GM10248 (cell line): Measurements from ENCODE around the gene ENOX1.

ENCODE experiments used
- CTCF ChIA-PET: fragments of 300-600 bp; sonication (Branson Sonifier 250); formaldehyde crosslinking; extraction: SDS; loops from one replicate; lab custom pipeline; 2021; ENCODE audit warnings: antibody characterized with exemption; lab: Yijun Ruan, JAX
- POLR2A ChIA-PET: fragments of 350-650 bp; sonication (Branson Sonifier 250); formaldehyde crosslinking; extraction: SDS; loops from one replicate; lab custom pipeline; 2020; ENCODE audit warnings: antibody characterized with exemption; lab: Yijun Ruan, JAX
- DNase-seq: peaks from one replicate; pipeline ENCODE4 v3.0.0; 2012; ENCODE audit errors: extremely low spot score
- TF ChIP-seq, protein P1 (sequence below): IDR thresholded peaks from 2 replicates; pipeline ENCODE4 v1.5.1; 2012; ENCODE audit warnings: mild to moderate bottlenecking, low read depth; ENCODE audit errors: extremely low read depth, missing control alignments, control extremely low read depth

Gene ENOX1

DNA sequence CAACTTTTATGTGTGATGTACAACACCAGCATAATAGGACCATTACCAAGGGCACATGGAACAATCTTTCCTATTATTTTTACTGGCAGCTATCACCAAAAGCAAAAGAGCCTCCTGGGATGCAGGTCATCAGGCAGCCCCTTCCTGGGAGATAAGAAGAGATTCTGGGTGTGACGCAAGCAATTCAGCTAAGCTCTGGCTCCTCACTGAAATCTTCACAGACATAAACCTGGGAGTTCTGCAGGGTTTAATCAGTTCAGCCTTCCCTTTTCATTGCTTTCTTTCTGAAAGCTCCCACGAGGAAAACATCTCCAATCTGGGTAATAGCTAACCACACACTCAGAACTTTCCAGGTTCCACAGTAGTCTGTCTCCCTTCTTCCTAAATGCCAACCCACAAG is 341.1 kb downstream of the ENOX1 start:
- no peak for DNase-seq
- CTCF ChIA-PET, result no interaction called here
- POLR2A ChIA-PET, result no interaction called here
- TF ChIP-seq, protein P1, sequence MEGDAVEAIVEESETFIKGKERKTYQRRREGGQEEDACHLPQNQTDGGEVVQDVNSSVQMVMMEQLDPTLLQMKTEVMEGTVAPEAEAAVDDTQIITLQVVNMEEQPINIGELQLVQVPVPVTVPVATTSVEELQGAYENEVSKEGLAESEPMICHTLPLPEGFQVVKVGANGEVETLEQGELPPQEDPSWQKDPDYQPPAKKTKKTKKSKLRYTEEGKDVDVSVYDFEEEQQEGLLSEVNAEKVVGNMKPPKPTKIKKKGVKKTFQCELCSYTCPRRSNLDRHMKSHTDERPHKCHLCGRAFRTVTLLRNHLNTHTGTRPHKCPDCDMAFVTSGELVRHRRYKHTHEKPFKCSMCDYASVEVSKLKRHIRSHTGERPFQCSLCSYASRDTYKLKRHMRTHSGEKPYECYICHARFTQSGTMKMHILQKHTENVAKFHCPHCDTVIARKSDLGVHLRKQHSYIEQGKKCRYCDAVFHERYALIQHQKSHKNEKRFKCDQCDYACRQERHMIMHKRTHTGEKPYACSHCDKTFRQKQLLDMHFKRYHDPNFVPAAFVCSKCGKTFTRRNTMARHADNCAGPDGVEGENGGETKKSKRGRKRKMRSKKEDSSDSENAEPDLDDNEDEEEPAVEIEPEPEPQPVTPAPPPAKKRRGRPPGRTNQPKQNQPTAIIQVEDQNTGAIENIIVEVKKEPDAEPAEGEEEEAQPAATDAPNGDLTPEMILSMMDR, result no peak

DNA sequence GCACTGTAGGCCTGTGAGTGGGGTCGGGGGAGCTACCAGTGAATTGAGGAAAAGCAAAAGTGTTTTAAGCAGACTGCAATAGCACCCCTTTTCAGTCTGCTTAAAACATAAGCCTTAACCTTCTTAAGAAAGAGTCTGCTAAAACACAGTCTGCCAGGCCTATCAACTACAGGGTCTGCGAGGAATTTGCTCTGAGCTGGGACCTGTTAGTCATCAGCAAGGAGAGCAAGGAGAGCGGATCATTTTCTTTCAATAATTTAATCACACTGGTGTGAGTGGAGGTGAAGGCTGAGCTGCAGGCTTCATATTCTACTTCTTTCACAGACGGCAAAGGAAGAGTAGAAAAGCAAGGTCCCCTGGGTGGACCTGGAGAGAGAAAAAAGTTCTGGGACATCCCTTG is 342.7 kb downstream of the ENOX1 start:
- CTCF ChIA-PET, result interaction anchor here (2.7 kb wide), 1 partner anchor 10 kb away, joined by 11 read pairs; no protein-coding TSS in a partner anchor
- POLR2A ChIA-PET, result no interaction called here
- TF ChIP-seq, protein P1, result no peak
- no peak for DNase-seq

DNA sequence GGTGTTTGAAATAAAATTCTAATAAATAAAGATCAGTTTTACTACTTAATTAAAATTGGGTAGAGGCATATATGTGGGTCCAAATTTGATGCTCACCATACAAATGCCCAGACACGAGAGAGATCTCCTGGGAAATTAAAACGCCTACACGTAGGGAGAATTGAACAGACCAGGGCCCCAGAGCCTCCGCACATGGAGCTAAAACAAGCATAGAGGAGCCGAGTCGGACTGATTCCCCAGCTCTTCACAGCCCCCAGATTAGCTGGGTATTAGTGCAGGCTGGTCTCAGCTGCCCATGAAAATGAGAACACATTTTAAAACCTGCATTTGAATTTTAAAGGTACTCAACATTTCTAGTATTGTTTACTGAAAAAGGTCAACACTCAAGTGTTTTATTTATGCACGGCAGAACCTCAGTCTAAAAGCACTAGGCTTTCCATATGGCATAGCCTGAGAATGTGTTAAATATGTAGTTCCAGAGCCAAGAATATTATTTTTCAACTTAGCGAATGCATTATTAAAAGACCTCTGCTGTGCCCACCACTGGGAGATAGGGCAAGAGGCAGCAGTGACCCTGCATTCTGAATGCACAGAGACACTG is 344.8 kb downstream of the ENOX1 start:
- no peak for DNase-seq
- CTCF ChIA-PET, result interaction anchor here (2.7 kb wide), 1 partner anchor 8 kb away, joined by 11 read pairs; no protein-coding TSS in a partner anchor
- TF ChIP-seq, protein P1, result no peak
- POLR2A ChIA-PET, result no interaction called here

DNA sequence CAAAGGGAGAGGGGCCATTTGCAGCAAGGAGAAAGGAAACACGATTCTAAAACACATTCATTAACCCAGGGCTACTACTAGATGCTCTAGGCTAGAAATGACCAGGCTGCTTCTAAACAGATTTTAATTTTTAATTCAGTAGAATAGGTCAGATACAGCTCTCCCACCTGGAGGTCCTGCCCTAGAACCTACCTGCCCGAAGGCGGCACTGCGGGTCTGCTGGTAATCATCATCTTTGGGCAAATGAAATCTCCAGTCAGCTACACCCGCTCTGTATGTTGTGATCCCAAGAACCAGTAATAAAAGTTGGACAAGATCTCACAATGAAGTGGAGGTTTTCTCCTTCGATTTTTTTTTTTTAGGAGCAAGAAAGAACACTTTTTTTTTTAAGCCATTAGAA is 345.3 kb downstream of the ENOX1 start:
- ChIA-PET CTCF (no interaction called here), POLR2A (no interaction called here)
- no peak for DNase-seq
- TF ChIP-seq, protein P1, result no peak

DNA sequence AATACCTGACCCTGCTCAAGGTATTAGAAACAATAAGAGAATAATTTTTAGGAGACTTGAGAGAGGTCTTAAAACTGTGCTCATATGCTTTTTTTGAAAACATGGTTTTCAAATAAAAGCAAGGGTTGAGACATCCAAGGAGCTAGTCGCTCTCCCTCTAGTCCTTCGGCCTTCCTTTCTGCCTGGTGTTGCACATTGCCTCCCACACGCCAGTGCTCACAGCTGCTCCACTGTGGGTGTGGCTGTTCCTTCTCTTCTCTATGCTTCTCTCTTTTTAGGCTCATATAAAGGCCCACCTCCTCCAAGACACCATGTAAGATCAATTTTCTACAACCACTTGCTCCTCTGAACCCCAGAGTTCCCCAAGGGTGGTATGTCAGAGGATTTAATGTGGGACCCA is 352.6 kb downstream of the ENOX1 start:
- ChIA-PET CTCF (interaction anchor here (1.1 to 2.2 kb wide), 4 partner anchors 8 to 13 kb away, joined by 3 to 11 read pairs (median 6); no protein-coding TSS in a partner anchor), POLR2A (no interaction called here)
- DNase-seq, result no peak
- TF ChIP-seq, protein P1, result no peak

DNA sequence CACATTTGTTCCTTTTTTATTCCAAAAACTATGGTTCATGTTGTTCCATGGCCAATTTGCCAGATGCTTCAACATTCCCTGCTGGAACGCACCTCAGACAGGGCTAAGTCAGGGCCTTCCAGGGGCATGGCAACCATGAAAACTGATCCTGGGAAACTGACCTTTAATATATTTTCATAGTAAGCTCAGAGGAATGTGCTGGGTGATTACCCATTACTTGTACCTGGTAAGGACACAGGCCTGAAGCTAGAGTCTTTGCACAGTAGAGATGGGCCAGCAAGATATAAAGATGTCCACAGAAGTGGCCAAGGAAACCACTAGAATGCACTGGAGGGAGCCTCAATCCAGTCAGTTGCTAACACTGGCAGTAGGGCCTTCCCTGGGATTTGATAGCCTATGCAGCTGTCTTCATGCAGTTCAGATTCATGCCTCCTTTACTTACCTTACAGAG is 353.1 kb downstream of the ENOX1 start:
- TF ChIP-seq, protein P1, result no peak
- ChIA-PET POLR2A (no interaction called here), CTCF (interaction anchor here (1.1 to 2.2 kb wide), 4 partner anchors 8 to 12 kb away, joined by 3 to 11 read pairs (median 6); no protein-coding TSS in a partner anchor)
- no peak for DNase-seq
